ENCODE results near the gene NT5DC4.

Gene NT5DC4

DNA sequence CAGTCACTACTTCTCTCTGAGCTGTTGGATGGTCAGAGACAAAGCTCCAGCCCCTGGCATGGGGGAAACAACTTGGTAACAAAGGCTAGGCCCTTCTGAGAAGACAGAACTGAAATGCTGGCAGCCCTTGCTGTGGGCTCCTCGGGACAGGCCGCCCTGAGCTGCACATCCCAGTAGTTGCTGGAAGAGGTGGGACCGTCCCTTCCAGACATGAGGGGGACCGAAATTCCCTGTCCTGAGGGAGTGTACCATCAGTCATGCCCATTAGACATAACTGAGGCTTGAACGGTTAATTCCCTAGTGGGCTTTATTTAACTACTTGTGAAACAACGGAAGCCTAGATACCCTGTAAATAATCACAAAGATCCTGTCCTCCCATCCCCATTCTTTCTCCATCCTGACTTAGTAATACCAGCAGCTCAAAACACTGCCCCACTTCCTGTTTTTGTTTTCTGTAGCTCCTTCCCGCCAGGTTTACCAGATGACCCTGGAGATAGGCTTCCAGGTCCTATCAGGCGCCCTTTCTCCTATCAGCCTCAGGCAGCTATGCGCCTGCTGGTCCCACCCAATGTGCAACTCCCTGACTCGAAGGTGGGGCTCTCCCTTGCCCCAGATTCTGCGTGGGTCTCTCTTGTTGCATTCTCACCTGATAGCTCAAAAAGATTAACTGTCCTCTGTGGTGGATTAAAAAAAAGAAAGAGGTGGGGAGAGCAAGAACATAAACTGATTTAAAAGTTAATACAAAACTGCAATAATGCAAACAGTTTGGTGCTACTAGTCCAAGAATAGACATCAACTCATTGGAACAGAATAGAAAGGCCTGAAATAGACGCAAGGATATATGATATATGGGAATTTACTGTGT lies 37.0 kb upstream of the NT5DC4 start:
- ATAC-seq (ENCODE audit: insufficient read depth, low read depth): peak; percentile 22; the same call in 1 of the 3 replicates
- Histone ChIP-seq H3K4me2 (ENCODE audit: insufficient read depth, low read length) (no peak overlapping the region), H3K27ac (ENCODE audit: low read length) (peak overlapping the region; percentile 32), H2AFZ (ENCODE audit: low read depth, low read length) (0 out of 2 replicates have a peak overlapping the region, but pooled peaks have one; percentile 19), H3K4me3 (ENCODE audit: low read depth in 1 of 2, low read length in 2 of 2) (no peak overlapping the region), H3K27me3 (ENCODE audit: insufficient read depth, low read length, poor library complexity) (no peaks in the 10 kb centered on the region), H3K9ac (ENCODE audit: low read depth, low read length) (no peak overlapping the region), H4K20me1 (ENCODE audit: insufficient read depth, low read length) (no peaks in the 10 kb centered on the region), H3K36me3 (ENCODE audit: insufficient read depth, low read length) (no peaks in the 10 kb centered on the region), H3K79me2 (ENCODE audit: insufficient read depth, low read length) (no peaks in the 10 kb centered on the region), H3K9me3 (ENCODE audit: insufficient read depth, low read length, severe bottlenecking) (no peaks in the 10 kb centered on the region), H3K4me1 (ENCODE audit: insufficient read depth, low read length) (peaks cover 17% of the 10 kb centered on the region)
- DNase-seq: no peak
- TF ChIP-seq EZH2 (IDR thresholded peaks at IDR 0.05; ENCODE audit: borderline replicate concordance, low read depth, low read length, severe bottlenecking): no peak
- TF ChIP-seq, protein P1, sequence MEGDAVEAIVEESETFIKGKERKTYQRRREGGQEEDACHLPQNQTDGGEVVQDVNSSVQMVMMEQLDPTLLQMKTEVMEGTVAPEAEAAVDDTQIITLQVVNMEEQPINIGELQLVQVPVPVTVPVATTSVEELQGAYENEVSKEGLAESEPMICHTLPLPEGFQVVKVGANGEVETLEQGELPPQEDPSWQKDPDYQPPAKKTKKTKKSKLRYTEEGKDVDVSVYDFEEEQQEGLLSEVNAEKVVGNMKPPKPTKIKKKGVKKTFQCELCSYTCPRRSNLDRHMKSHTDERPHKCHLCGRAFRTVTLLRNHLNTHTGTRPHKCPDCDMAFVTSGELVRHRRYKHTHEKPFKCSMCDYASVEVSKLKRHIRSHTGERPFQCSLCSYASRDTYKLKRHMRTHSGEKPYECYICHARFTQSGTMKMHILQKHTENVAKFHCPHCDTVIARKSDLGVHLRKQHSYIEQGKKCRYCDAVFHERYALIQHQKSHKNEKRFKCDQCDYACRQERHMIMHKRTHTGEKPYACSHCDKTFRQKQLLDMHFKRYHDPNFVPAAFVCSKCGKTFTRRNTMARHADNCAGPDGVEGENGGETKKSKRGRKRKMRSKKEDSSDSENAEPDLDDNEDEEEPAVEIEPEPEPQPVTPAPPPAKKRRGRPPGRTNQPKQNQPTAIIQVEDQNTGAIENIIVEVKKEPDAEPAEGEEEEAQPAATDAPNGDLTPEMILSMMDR (IDR thresholded peaks at IDR 0.05; ENCODE audit: borderline replicate concordance, extremely low read depth, low read length, poor library complexity, severe bottlenecking): no peak

DNA sequence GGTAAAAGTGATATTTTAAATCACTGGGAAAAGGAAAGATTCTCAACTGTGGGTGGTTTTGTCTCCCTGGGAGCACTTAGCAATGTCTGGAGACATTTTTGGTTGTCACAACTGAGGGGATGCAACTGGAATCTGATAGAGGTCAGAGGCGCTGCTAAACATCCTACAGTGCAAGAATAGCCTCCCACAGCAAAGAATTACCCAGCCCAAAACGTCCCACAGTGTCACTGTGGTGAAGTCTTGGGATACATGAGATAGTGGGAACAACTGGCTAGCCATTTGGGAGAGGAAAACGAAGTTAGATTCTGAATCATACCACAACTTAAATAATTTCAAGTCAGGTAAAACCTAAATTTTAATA lies 36.4 kb upstream of the NT5DC4 start:
- H2AFZ ChIP-seq (ENCODE audit: low read depth, low read length): no peak overlapping the region
- no peak overlapping the region for H3K9ac ChIP-seq (ENCODE audit: low read depth, low read length)
- H3K4me1 ChIP-seq (ENCODE audit: insufficient read depth, low read length): peaks cover 17% of the 10 kb centered on the region

DNA sequence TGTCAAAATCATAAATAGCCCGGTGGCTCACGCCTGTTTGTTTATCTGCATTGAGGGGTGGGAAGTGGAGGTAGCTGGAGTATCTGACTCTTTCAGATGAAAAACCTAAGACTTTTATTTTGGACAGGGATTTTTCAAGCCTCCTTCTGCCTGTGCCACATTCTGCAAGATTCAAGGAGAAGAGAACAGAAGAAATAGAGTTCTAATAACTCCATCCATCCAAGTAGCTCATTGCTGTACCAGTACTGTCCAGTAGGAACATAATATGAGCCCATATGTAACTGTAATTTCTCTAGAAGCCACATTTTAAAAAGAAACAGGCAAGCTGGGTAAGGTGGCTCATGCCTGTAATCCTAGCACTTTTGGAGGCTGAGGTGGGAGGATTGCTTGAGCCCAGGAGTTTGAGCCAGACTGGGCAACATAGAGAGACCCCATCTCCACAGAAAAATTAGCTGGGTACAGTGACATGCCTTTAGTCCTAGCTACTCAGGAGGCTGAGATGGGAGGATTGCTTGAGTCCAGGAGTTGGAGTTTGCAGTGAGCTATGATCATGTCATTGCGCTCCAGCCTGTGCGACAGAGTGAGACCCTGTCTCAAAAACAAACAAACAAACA lies 35.4 kb upstream of the NT5DC4 start:
- H3K9ac ChIP-seq (ENCODE audit: low read depth, low read length): no peak overlapping the region
- peaks cover 17% of the 10 kb centered on the region for H3K4me1 ChIP-seq (ENCODE audit: insufficient read depth, low read length)
- no peaks in the 10 kb centered on the region for H3K36me3 ChIP-seq (ENCODE audit: insufficient read depth, low read length)
- H3K4me2 ChIP-seq (ENCODE audit: insufficient read depth, low read length): no peak overlapping the region
- DNase-seq: no peak
- H3K27ac ChIP-seq (ENCODE audit: low read length): no peak overlapping the region
- no peaks in the 10 kb centered on the region for H3K9me3 ChIP-seq (ENCODE audit: insufficient read depth, low read length, severe bottlenecking)
- H3K79me2 ChIP-seq (ENCODE audit: insufficient read depth, low read length): no peaks in the 10 kb centered on the region
- ATAC-seq (ENCODE audit: insufficient read depth, low read depth): peak; percentile 42; the same call in 1 of the 3 replicates
- no peak overlapping the region for H3K4me3 ChIP-seq (ENCODE audit: low read depth in 1 of 2, low read length in 2 of 2)
- H4K20me1 ChIP-seq (ENCODE audit: insufficient read depth, low read length): no peaks in the 10 kb centered on the region
- no peak overlapping the region for H2AFZ ChIP-seq (ENCODE audit: low read depth, low read length)
- TF ChIP-seq, protein P1 (IDR thresholded peaks at IDR 0.05; ENCODE audit: borderline replicate concordance, extremely low read depth, low read length, poor library complexity, severe bottlenecking): peak; percentile 1
- no peak for TF ChIP-seq EZH2 (IDR thresholded peaks at IDR 0.05; ENCODE audit: borderline replicate concordance, low read depth, low read length, severe bottlenecking)
- no peaks in the 10 kb centered on the region for H3K27me3 ChIP-seq (ENCODE audit: insufficient read depth, low read length, poor library complexity)

More for the DNA sequence above, 36.4 kb upstream of the NT5DC4 start:
- TF ChIP-seq, protein P1 (IDR thresholded peaks at IDR 0.05; ENCODE audit: borderline replicate concordance, extremely low read depth, low read length, poor library complexity, severe bottlenecking): no peak
- no peak for TF ChIP-seq EZH2 (IDR thresholded peaks at IDR 0.05; ENCODE audit: borderline replicate concordance, low read depth, low read length, severe bottlenecking)
- H3K9me3 ChIP-seq (ENCODE audit: insufficient read depth, low read length, severe bottlenecking): no peaks in the 10 kb centered on the region
- H3K4me3 ChIP-seq (ENCODE audit: low read depth in 1 of 2, low read length in 2 of 2): no peak overlapping the region
- no peak overlapping the region for H3K4me2 ChIP-seq (ENCODE audit: insufficient read depth, low read length)
- DNase-seq (no peak), ATAC-seq (ENCODE audit: insufficient read depth, low read depth) (no peak)
- no peaks in the 10 kb centered on the region for H3K27me3 ChIP-seq (ENCODE audit: insufficient read depth, low read length, poor library complexity)
- H3K79me2 ChIP-seq (ENCODE audit: insufficient read depth, low read length): no peaks in the 10 kb centered on the region
- no peaks in the 10 kb centered on the region for H3K36me3 ChIP-seq (ENCODE audit: insufficient read depth, low read length)
- no peak overlapping the region for H3K27ac ChIP-seq (ENCODE audit: low read length)
- H4K20me1 ChIP-seq (ENCODE audit: insufficient read depth, low read length): no peaks in the 10 kb centered on the region
